IMR-90 (cell line): ENCODE data around the gene AAK1. TPM values are rescaled to one million over a fixed set of nuclear protein-coding genes. Genes with fewer than 3 reads are reported as not detected.

ENCODE experiments used
- ATAC-seq: fragments of 200-7000 bp; cut with Tn5 transposase; 2 replicates; pipeline ENCODE4 v1.9.1; 2020; ENCODE audit warnings: low read depth, mild to moderate bottlenecking, moderate library complexity
- BruUV-seq: library from RNA; stranded (reverse); fragments of 400-500 nt; replicated peaks from 2 replicates; lab custom pipeline; 2021; lab: Mats Ljungman, UMichigan
- CTCF ChIA-PET: fragments of 300-600 bp; formaldehyde crosslinking; extraction: SDS; loops from one replicate; lab custom pipeline; 2021; ENCODE audit warnings: antibody characterized with exemption; lab: Yijun Ruan, JAX
- POLR2A ChIA-PET: fragments of 300-600 bp; sonication (Branson Sonifier 250); formaldehyde crosslinking; loops from one replicate; lab custom pipeline; 2022; ENCODE audit warnings: antibody characterized with exemption; ENCODE audit not compliant: unreplicated experiment; lab: Charles Lee
- DNase-seq: peaks from one replicate; pipeline ENCODE4 v3.0.0; 2013
- H2AFZ ChIP-seq: replicated peaks from 2 replicates; pipeline ENCODE3; 2013; ENCODE audit warnings: low read length, mild to moderate bottlenecking; ENCODE audit not compliant: poor library complexity
- H2AK5ac ChIP-seq: 2 replicates; pipeline ENCODE4 v1.6.1; 2013; ENCODE audit warnings: low read depth, low read length, inconsistent platforms
- H2AK9ac ChIP-seq: replicated peaks from 2 replicates; pipeline ENCODE3; 2013; ENCODE audit warnings: mild to moderate bottlenecking, low read depth, low read length, moderate library complexity; ENCODE audit not compliant: poor library complexity
- H2BK120ac ChIP-seq: 2 replicates; pipeline ENCODE4 v1.6.1; 2013; ENCODE audit warnings: low read depth, low read length, inconsistent platforms
- H2BK15ac ChIP-seq: 3 replicates; pipeline ENCODE4 v1.6.1; 2013; ENCODE audit warnings: low read depth, low read length, inconsistent platforms
- H2BK20ac ChIP-seq: 2 replicates; pipeline ENCODE4 v1.6.1; 2013; ENCODE audit warnings: low read depth, mild to moderate bottlenecking, inconsistent platforms, low read length, moderate library complexity
- H2BK5ac ChIP-seq: 2 replicates; pipeline ENCODE4 v1.6.1; 2013; ENCODE audit warnings: mild to moderate bottlenecking, low read depth, low read length, inconsistent platforms; ENCODE audit not compliant: poor library complexity, severe bottlenecking
- H3K14ac ChIP-seq: replicated peaks from 2 replicates; pipeline ENCODE4 v1.6.1; 2013; ENCODE audit warnings: low read depth, low read length, inconsistent platforms
- H3K18ac ChIP-seq: 2 replicates; pipeline ENCODE4 v1.6.1; 2013; ENCODE audit warnings: low read depth, low read length, control low read depth
- H3K23ac ChIP-seq: 2 replicates; pipeline ENCODE4 v1.6.1; 2013; ENCODE audit warnings: low read depth, low read length, inconsistent platforms
- H3K27ac ChIP-seq: 2 replicates; pipeline ENCODE4 v1.5.1; 2013; ENCODE audit warnings: mild to moderate bottlenecking, control low read depth, low read length; ENCODE audit not compliant: insufficient read depth
- H3K27me3 ChIP-seq: 2 replicates; pipeline ENCODE4 v1.6.1; 2013; ENCODE audit warnings: low read length; ENCODE audit not compliant: control insufficient read depth, insufficient read depth
- H3K36me3 ChIP-seq: 2 replicates; pipeline ENCODE4 v1.6.1; 2013; ENCODE audit warnings: low read length, mixed read lengths; ENCODE audit not compliant: control insufficient read depth, insufficient read depth
- H3K4ac ChIP-seq: 2 replicates; pipeline ENCODE4 v1.6.1; 2013; ENCODE audit warnings: low read depth, low read length, inconsistent platforms
- H3K4me1 ChIP-seq: 2 replicates; pipeline ENCODE4 v1.6.1; 2013; ENCODE audit warnings: low read length, mixed read lengths; ENCODE audit not compliant: control insufficient read depth, insufficient read depth
- H3K4me2 ChIP-seq: 2 replicates; pipeline ENCODE4 v1.6.1; 2013; ENCODE audit warnings: low read depth, mild to moderate bottlenecking, control low read depth, low read length, moderate library complexity
- H3K4me3 ChIP-seq: 2 replicates; pipeline ENCODE4 v1.5.1; 2013; ENCODE audit warnings: low read depth, mild to moderate bottlenecking, control low read depth, low read length, moderate library complexity; ENCODE audit not compliant: insufficient read depth
- H3K56ac ChIP-seq: 2 replicates; pipeline ENCODE4 v1.6.1; 2013; ENCODE audit warnings: low read length, inconsistent platforms; ENCODE audit not compliant: insufficient read depth; ENCODE audit errors: extremely low read depth
- H3K79me1 ChIP-seq, 2 experiments: 2 replicates each; pipeline ENCODE4 v1.6.1; 2013; ENCODE audit warnings: low read length in 2 of 2, inconsistent platforms in 1 of 2, low read depth in 1 of 2
- H3K9ac ChIP-seq: 2 replicates; pipeline ENCODE4 v1.6.1; 2013; ENCODE audit warnings: low read depth, low read length, control low read depth
- H3K9me1 ChIP-seq: 2 replicates; pipeline ENCODE4 v1.6.1; 2013; ENCODE audit warnings: low read length, inconsistent platforms; ENCODE audit not compliant: insufficient read depth
- H3K9me3 ChIP-seq: 2 replicates; pipeline ENCODE4 v1.6.1; 2013; ENCODE audit warnings: low read length; ENCODE audit not compliant: control insufficient read depth, insufficient read depth
- H4K20me1 ChIP-seq: 2 replicates; pipeline ENCODE4 v1.6.1; 2013; ENCODE audit warnings: low read length, inconsistent platforms; ENCODE audit not compliant: insufficient read depth
- H4K5ac ChIP-seq: 2 replicates; pipeline ENCODE4 v1.6.1; 2013; ENCODE audit warnings: mild to moderate bottlenecking, low read depth, low read length, control low read depth
- H4K8ac ChIP-seq, 2 experiments: 2 replicates each; pipeline ENCODE4 v1.6.1; 2013; ENCODE audit warnings: low read depth in 2 of 2, low read length in 2 of 2, control low read depth in 1 of 2, inconsistent platforms in 1 of 2
- H4K91ac ChIP-seq: 2 replicates; pipeline ENCODE4 v1.6.1; 2013; ENCODE audit warnings: low read depth, low read length, inconsistent platforms; ENCODE audit not compliant: insufficient read depth
- BHLHE40 ChIP-seq: fragments of 150-350 bp; IDR thresholded peaks from 2 replicates; pipeline ENCODE4 v1.6.1; 2016; ENCODE audit warnings: mild to moderate bottlenecking, low read depth, low read length
- CEBPB ChIP-seq: IDR thresholded peaks from 2 replicates; pipeline ENCODE4 v1.6.1; 2012; ENCODE audit warnings: low read depth, low read length, improper control_type of control experiment
- CHD1 ChIP-seq: IDR thresholded peaks from 2 replicates; pipeline ENCODE4 v1.6.1; 2012; ENCODE audit warnings: low read depth, low read length, improper control_type of control experiment
- FOS ChIP-seq: fragments of 150-350 bp; IDR thresholded peaks from 2 replicates; pipeline ENCODE4 v1.6.1; 2016; ENCODE audit warnings: low read depth, low read length
- MAFK ChIP-seq: IDR thresholded peaks from 2 replicates; pipeline ENCODE4 v1.6.1; 2012; ENCODE audit warnings: low read depth, low read length, improper control_type of control experiment
- MAZ ChIP-seq: IDR thresholded peaks from 2 replicates; pipeline ENCODE4 v1.6.1; 2012; ENCODE audit warnings: low read depth, mild to moderate bottlenecking, low read length, improper control_type of control experiment, moderate library complexity, borderline replicate concordance
- MXI1 ChIP-seq: IDR thresholded peaks from 2 replicates; pipeline ENCODE4 v1.6.1; 2012; ENCODE audit warnings: low read depth, mild to moderate bottlenecking, low read length, moderate library complexity, borderline replicate concordance
- NFE2L2 ChIP-seq: fragments of 150-350 bp; IDR thresholded peaks from 2 replicates; pipeline ENCODE4 v1.6.1; 2016; ENCODE audit warnings: low read depth, mild to moderate bottlenecking, low read length
- POLR2A ChIP-seq: IDR thresholded peaks from 2 replicates; pipeline ENCODE4 v1.6.1; 2012; ENCODE audit warnings: mild to moderate bottlenecking, low read depth, low read length
- RAD21 ChIP-seq: IDR thresholded peaks from 2 replicates; pipeline ENCODE4 v1.6.1; 2012; ENCODE audit warnings: low read length, improper control_type of control experiment
- RCOR1 ChIP-seq: IDR thresholded peaks from 2 replicates; pipeline ENCODE4 v1.6.1; 2012; ENCODE audit warnings: mild to moderate bottlenecking, low read length, improper control_type of control experiment; ENCODE audit not compliant: insufficient replicate concordance
- RFX5 ChIP-seq: IDR thresholded peaks from 2 replicates; pipeline ENCODE4 v1.8.0; 2012; ENCODE audit warnings: low read depth, mild to moderate bottlenecking, low read length, moderate library complexity
- SMC3 ChIP-seq: fragments of 150-350 bp; IDR thresholded peaks from 2 replicates; pipeline ENCODE4 v1.6.1; 2016; ENCODE audit warnings: low read depth, mild to moderate bottlenecking, antibody characterized with exemption, low read length, moderate library complexity
- WGBS, 2 experiments: methylation state at CpG; one replicate each; pipeline versions ENCODE4 v1.1.5 to v1.1.7; 2013; ENCODE audit warnings: missing lambda C conversion rate in 2 of 2; ENCODE audit not compliant: insufficient read length in 1 of 2; ENCODE audit errors: extremely low coverage in 2 of 2; 5-methylcytosine and 5-hydroxymethylcytosine counted together
- dilution Hi-C: fragments of 300-500 bp; cut with HindIII; formaldehyde crosslinking; loops from one replicate; pipeline ENCODE4 v1.14.3; 2018; ENCODE audit warnings: low sequenced_read_pairs; ENCODE audit not compliant: unreplicated experiment
- in situ Hi-C: fragments of 300-500 bp; cut with MboI; formaldehyde crosslinking; loops from 3 replicates; pipeline ENCODE4 v1.14.3; 2019; ENCODE audit warnings: low sequenced_read_pairs, inconsistent platforms, mixed read lengths
- intact Hi-C: fragments of 100-400 bp; cut with micrococcal nuclease; formaldehyde crosslinking; loops from 2 replicates; pipeline ENCODE4 v1.10.0; 2022
- polyA plus RNA-seq, 3 experiments: library from polyadenylated mRNA; depleted of rRNA; stranded (reverse); fragments of >200 nt; gene quantifications; 2 replicates each; pipeline ENCODE4 v1.2.3, GENCODE V29; 2012; ENCODE audit warnings: low replicate concordance in 1 of 3
- total RNA-seq: library from RNA; depleted of rRNA; stranded (reverse); fragments of >200 nt; gene quantifications from 2 replicates; pipeline ENCODE4 v1.2.3, GENCODE V29; 2012
- TF ChIP-seq, protein P1 (sequence below): conservative IDR thresholded peaks from 2 replicates; pipeline ENCODE4 v1.5.1; 2012; ENCODE audit warnings: mild to moderate bottlenecking, low read depth, low read length, improper control_type of control experiment
- TF ChIP-seq, protein P2 (sequence below): fragments of 150-350 bp; IDR thresholded peaks from 2 replicates; pipeline ENCODE4 v1.6.1; 2017; ENCODE audit warnings: mild to moderate bottlenecking, antibody characterized with exemption, low read length, low read depth
- TF ChIP-seq, protein P3 (sequence below): fragments of 150-350 bp; IDR thresholded peaks from 2 replicates; pipeline ENCODE4 v1.6.1; 2016; ENCODE audit warnings: low read depth, mild to moderate bottlenecking, low read length, moderate library complexity, borderline replicate concordance

The AAK1 gene
- total and polyA plus RNA-seq, 2 of the 4 experiments (the other 2 are of a cell fraction): 21.9 to 26.5 TPM

DNA sequence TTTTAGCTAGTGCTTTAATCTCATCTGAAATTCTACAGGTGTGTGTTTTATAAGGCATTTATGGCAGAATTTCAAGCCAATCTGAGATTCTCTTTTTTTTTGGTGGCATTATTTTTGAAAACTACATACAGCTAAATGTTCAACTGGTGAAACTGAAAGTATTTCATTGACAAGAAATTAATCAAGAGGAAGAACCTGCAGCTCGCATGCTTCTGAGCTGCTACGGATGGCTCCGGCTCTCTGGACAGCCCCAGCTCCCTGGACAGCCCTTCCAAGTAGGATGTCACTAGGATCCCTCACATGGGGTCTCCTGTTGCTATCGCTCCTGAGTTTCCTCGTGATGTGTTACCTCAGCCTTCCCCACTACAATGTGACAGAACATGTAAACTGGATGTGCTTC lies 46.4 kb downstream of the AAK1 start:
- H2BK20ac ChIP-seq: no peak overlapping the region
- H2AK9ac ChIP-seq: no peak overlapping the region
- in situ Hi-C loops (no loop called here), dilution Hi-C loops (no loop called here), intact Hi-C loops (no loop called here)
- no peak overlapping the region for H3K27ac ChIP-seq
- no peak overlapping the region for H3K4ac ChIP-seq
- H3K56ac ChIP-seq: no peak overlapping the region
- BruUV-seq: no TSS peak
- H4K5ac ChIP-seq: no peak overlapping the region
- H2AFZ ChIP-seq: no peak overlapping the region
- POLR2A ChIA-PET: no interaction called here
- ATAC-seq (no peak), DNase-seq (no peak)
- no peaks in the 10 kb centered on the region for H3K9me3 ChIP-seq
- H3K4me3 ChIP-seq: no peak overlapping the region
- no peak overlapping the region; the same call in 2 of the 3 replicates for H2BK15ac ChIP-seq
- H3K36me3 ChIP-seq: peaks cover 3% of the 10 kb centered on the region
- H4K20me1 ChIP-seq: peaks cover 48% of the 10 kb centered on the region
- peaks cover 7% of the 10 kb centered on the region for H3K9me1 ChIP-seq
- no peak overlapping the region for H4K8ac ChIP-seq
- H3K4me2 ChIP-seq: no peak overlapping the region
- H3K27me3 ChIP-seq: no peaks in the 10 kb centered on the region
- H3K4me1 ChIP-seq: peaks cover 7% of the 10 kb centered on the region
- H3K14ac ChIP-seq: no peak overlapping the region
- no CpG with 5 or more reads among the region's 5 CpGs for WGBS, 2 experiments
- H3K79me1 ChIP-seq: peaks cover 51 to 79% of the 10 kb centered on the region in 2 experiments
- no peak overlapping the region for H3K18ac ChIP-seq
- TF ChIP-seq CHD1: no peak
- no peak for TF ChIP-seq MAZ
- no peak for TF ChIP-seq RFX5
- no peak for TF ChIP-seq NFE2L2
- TF ChIP-seq, protein P1, sequence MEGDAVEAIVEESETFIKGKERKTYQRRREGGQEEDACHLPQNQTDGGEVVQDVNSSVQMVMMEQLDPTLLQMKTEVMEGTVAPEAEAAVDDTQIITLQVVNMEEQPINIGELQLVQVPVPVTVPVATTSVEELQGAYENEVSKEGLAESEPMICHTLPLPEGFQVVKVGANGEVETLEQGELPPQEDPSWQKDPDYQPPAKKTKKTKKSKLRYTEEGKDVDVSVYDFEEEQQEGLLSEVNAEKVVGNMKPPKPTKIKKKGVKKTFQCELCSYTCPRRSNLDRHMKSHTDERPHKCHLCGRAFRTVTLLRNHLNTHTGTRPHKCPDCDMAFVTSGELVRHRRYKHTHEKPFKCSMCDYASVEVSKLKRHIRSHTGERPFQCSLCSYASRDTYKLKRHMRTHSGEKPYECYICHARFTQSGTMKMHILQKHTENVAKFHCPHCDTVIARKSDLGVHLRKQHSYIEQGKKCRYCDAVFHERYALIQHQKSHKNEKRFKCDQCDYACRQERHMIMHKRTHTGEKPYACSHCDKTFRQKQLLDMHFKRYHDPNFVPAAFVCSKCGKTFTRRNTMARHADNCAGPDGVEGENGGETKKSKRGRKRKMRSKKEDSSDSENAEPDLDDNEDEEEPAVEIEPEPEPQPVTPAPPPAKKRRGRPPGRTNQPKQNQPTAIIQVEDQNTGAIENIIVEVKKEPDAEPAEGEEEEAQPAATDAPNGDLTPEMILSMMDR: no peak
- TF ChIP-seq, protein P2, sequence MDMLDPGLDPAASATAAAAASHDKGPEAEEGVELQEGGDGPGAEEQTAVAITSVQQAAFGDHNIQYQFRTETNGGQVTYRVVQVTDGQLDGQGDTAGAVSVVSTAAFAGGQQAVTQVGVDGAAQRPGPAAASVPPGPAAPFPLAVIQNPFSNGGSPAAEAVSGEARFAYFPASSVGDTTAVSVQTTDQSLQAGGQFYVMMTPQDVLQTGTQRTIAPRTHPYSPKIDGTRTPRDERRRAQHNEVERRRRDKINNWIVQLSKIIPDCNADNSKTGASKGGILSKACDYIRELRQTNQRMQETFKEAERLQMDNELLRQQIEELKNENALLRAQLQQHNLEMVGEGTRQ: no peak
- TF ChIP-seq FOS: no peak
- TF ChIP-seq RAD21: no peak
- TF ChIP-seq CEBPB: no peak
- no peak for TF ChIP-seq MAFK
- TF ChIP-seq, protein P3, sequence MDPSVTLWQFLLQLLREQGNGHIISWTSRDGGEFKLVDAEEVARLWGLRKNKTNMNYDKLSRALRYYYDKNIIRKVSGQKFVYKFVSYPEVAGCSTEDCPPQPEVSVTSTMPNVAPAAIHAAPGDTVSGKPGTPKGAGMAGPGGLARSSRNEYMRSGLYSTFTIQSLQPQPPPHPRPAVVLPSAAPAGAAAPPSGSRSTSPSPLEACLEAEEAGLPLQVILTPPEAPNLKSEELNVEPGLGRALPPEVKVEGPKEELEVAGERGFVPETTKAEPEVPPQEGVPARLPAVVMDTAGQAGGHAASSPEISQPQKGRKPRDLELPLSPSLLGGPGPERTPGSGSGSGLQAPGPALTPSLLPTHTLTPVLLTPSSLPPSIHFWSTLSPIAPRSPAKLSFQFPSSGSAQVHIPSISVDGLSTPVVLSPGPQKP: no peak
- TF ChIP-seq BHLHE40: no peak
- TF ChIP-seq RCOR1: no peak
- no peak for TF ChIP-seq POLR2A
- TF ChIP-seq SMC3: no peak
- no peak for TF ChIP-seq MXI1
- H2AK5ac ChIP-seq: no peak overlapping the region
- H3K23ac ChIP-seq: no peak overlapping the region
- no peak overlapping the region for H4K91ac ChIP-seq
- no peak overlapping the region for H2BK120ac ChIP-seq
- CTCF ChIA-PET: no interaction called here
- H3K9ac ChIP-seq: no peak overlapping the region
- H2BK5ac ChIP-seq: no peak overlapping the region
